Smooth muscle cell (in vitro differentiated cells): ENCODE results near the gene CACNA1B. TPM values are rescaled to one million over a fixed set of nuclear protein-coding genes. Genes with fewer than 3 reads are reported as not detected.
"Not testable (repeated sequence)": the region's sequence is repeated elsewhere in the genome, so short reads cannot be mapped to it uniquely, and the experiment has no call there.

ENCODE experiments used
- DNase-seq: peaks from one replicate; lab custom pipeline; 2025; ENCODE audit not compliant: unreplicated experiment; lab: John Stamatoyannopoulos, UW
- H2AFZ ChIP-seq: fragments of 200-600 bp; sonication (generic); 2 replicates; pipeline ENCODE4 v1.6.0; 2016; ENCODE audit warnings: antibody characterized with exemption, low read depth, mild to moderate bottlenecking
- H3F3A ChIP-seq: fragments of 200-600 bp; sonication (generic); 2 replicates; pipeline ENCODE4 v1.6.0; 2017; ENCODE audit warnings: antibody characterized with exemption, low read depth
- H3K27ac ChIP-seq: fragments of 200-600 bp; sonication (generic); 2 replicates; pipeline ENCODE4 v1.5.1; 2016; ENCODE audit warnings: low read depth, mild to moderate bottlenecking
- H3K27me3 ChIP-seq: fragments of 200-600 bp; sonication (generic); 2 replicates; pipeline ENCODE4 v1.6.1; 2016; ENCODE audit warnings: low read depth, mild to moderate bottlenecking
- H3K36me3 ChIP-seq: fragments of 200-600 bp; sonication (generic); 2 replicates; pipeline ENCODE4 v1.5.1; 2016; ENCODE audit warnings: low read depth
- H3K4me1 ChIP-seq: fragments of 200-600 bp; sonication (generic); 2 replicates; pipeline ENCODE4 v1.5.1; 2016; ENCODE audit warnings: low read depth
- H3K4me2 ChIP-seq: fragments of 200-600 bp; sonication (generic); 2 replicates; pipeline ENCODE4 v1.6.0; 2016; ENCODE audit warnings: mild to moderate bottlenecking
- H3K4me3 ChIP-seq: fragments of 200-600 bp; sonication (generic); 2 replicates; pipeline ENCODE4 v1.5.1; 2016; ENCODE audit warnings: mild to moderate bottlenecking
- H3K79me2 ChIP-seq: fragments of 200-600 bp; sonication (generic); 2 replicates; pipeline ENCODE4 v1.6.0; 2016; ENCODE audit warnings: low read depth, mild to moderate bottlenecking
- H3K9ac ChIP-seq: fragments of 200-600 bp; sonication (generic); 2 replicates; pipeline ENCODE4 v1.6.0; 2016; ENCODE audit warnings: low read depth
- H3K9me3 ChIP-seq: fragments of 200-600 bp; sonication (generic); replicated peaks from 2 replicates; pipeline ENCODE4 v1.5.1; 2016; ENCODE audit warnings: low read depth
- H4K20me1 ChIP-seq: fragments of 200-600 bp; sonication (generic); 2 replicates; pipeline ENCODE4 v1.6.0; 2016; ENCODE audit warnings: low read depth
- WGBS: methylation state at CpG from one replicate; pipeline ENCODE4 v1.1.7; 2016; ENCODE audit warnings: low lambda C conversion rate; 5-methylcytosine and 5-hydroxymethylcytosine counted together
- polyA plus RNA-seq: library from polyadenylated mRNA; unstranded; fragments of >200 nt; fragmentation: Nextera tagmentation; extraction: Ambion mirVana; gene quantifications from 2 replicates; pipeline ENCODE4 v1.2.1, GENCODE V29; 2016
- total RNA-seq: library from RNA; depleted of rRNA; stranded (reverse); fragments of >200 nt; gene quantifications from 2 replicates; pipeline ENCODE4 v1.2.3, GENCODE V29; 2014
- TF ChIP-seq, protein P1 (sequence below): fragments of 200-600 bp; sonication (generic); IDR thresholded peaks from 2 replicates; pipeline ENCODE4 v1.5.1; 2017; ENCODE audit warnings: borderline replicate concordance, mild to moderate bottlenecking, antibody characterized with exemption; ENCODE audit not compliant: insufficient read depth, poor library complexity, severe bottlenecking

CACNA1B gene
- total and polyA plus RNA-seq, 2 experiments from 2014 or later = 0.09 to 0.23 TPM

DNA sequence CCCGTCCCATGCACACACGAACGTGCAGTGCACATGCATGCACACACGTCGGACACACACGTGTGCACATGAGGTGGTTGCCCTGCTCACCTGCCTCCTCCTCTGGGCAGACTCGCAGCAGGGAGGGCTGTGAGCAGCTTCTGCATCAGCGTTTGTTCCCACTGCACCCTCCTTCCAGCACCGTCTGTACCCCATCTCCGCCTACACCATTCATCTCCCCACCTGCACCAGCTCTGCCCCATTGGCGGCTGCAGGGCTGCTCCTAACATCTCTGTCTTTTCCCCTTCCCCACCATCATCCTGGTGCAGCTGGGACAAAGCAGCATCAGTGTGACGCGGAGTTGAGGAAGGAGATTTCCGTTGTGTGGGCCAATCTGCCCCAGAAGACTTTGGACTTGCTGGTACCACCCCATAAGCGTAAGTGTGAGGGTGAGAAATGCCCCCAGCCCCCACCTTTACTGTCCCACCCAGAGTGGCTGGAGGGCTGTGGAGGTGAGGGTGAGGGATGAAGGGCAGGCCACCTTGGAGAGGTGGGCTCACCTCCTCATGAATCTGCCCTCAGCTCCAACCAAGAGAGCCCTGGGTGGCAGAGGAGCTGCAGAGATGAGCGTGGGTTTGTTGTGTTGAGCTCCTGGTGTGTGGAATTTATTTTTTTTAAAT is 234.6 kb downstream of the CACNA1B start:
- no peaks in the 10 kb centered on the region for H3K27me3 ChIP-seq
- H3F3A ChIP-seq = no peaks in the 10 kb centered on the region
- H3K4me2 ChIP-seq = no peak overlapping the region
- DNase-seq = no peak
- H2AFZ ChIP-seq = no peak overlapping the region
- H3K36me3 ChIP-seq = no peaks in the 10 kb centered on the region
- H3K9ac ChIP-seq = no peak overlapping the region
- WGBS = 90% methylated on average over 16 of the region's 16 CpGs
- no peak overlapping the region for H3K27ac ChIP-seq
- H3K79me2 ChIP-seq = no peaks in the 10 kb centered on the region
- no peaks in the 10 kb centered on the region for H4K20me1 ChIP-seq
- H3K4me3 ChIP-seq = no peak overlapping the region
- TF ChIP-seq, protein P1, sequence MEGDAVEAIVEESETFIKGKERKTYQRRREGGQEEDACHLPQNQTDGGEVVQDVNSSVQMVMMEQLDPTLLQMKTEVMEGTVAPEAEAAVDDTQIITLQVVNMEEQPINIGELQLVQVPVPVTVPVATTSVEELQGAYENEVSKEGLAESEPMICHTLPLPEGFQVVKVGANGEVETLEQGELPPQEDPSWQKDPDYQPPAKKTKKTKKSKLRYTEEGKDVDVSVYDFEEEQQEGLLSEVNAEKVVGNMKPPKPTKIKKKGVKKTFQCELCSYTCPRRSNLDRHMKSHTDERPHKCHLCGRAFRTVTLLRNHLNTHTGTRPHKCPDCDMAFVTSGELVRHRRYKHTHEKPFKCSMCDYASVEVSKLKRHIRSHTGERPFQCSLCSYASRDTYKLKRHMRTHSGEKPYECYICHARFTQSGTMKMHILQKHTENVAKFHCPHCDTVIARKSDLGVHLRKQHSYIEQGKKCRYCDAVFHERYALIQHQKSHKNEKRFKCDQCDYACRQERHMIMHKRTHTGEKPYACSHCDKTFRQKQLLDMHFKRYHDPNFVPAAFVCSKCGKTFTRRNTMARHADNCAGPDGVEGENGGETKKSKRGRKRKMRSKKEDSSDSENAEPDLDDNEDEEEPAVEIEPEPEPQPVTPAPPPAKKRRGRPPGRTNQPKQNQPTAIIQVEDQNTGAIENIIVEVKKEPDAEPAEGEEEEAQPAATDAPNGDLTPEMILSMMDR = no peak
- H3K4me1 ChIP-seq = no peaks in the 10 kb centered on the region
- no peaks in the 10 kb centered on the region for H3K9me3 ChIP-seq

DNA sequence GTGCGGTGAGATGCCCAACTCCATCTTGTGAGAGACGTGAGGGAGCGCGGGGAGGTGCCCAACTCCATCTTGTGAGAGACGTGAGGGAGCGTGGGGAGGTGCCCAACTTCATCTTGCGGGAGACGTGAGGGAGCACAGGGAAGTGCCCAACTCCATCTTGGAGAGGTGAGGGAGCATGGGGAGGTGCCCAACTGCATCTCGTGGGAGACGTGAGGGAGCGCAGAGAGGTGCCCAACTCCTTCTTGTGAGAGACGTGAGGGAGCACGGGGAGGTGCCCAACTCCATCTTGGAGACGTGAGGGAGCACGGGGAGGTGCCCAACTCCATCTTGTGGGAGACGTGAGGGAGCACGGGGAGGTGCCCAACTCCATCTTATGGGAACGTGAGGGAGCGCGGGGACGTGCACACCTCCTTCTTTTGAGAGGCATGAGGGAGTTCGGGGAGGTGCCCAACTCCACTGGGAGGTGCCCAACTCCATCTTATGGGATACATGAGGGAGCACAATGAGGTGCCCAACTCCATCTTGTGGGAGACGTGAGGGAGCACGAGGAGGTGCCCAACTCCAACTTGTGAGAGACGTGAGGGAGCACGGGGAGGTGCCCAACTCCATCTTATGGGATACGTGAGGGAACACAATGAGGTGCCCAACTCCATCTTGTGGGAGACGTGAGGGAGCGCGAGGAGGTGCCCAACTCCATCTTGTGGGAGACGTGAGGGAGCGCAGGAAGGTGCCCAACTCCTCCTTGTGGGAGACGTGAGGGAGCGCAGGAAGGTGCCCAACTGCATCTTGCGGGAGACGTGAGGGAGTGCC is 235.4 kb downstream of the CACNA1B start:
- no peak overlapping the region for H2AFZ ChIP-seq
- no peaks in the 10 kb centered on the region for H3K36me3 ChIP-seq

DNA sequence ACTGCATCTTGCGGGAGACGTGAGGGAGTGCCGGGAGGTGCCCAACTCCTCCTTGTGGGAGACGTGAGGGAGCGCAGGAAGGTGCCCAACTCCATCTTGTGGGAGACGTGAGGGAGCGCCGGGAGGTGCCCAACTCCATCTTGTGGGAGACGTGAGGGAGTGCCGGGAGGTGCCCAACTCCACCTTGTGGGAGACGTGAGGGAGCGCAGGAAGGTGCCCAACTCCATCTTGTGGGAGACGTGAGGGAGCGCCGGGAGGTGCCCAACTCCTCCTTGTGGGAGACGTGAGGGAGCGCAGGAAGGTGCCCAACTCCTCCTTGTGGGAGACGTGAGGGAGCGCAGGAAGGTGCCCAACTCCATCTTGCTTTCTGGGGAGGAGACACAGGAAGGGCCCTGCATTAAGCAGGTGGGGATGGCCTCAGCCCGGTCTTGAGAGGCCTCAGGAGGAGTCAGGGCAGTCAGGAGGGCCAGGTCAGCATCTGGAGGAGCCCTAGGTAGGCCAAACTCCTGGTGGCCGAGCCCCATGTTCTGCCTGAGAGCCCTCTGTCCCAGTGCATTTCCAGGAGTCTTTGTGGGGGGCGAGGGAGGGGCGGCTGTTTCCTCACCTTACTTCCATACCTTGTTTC is 236.2 kb downstream of the CACNA1B start:
- H3K79me2 ChIP-seq, DNase-seq, H4K20me1 ChIP-seq, H3K9me3 ChIP-seq, H2AFZ ChIP-seq, H3K4me3 ChIP-seq, H3K36me3 ChIP-seq, H3K4me1 ChIP-seq, H3K9ac ChIP-seq, H3K27ac ChIP-seq, H3K27me3 ChIP-seq, H3K4me2 ChIP-seq, H3F3A ChIP-seq: not testable (repeated sequence)
- WGBS = 94% methylated on average over 23 of the region's 23 CpGs

More for the DNA sequence above, 235.4 kb downstream of the CACNA1B start:
- 95% methylated on average over 36 of the region's 36 CpGs for WGBS
- no peaks in the 10 kb centered on the region for H3K9me3 ChIP-seq
- no peaks in the 10 kb centered on the region for H3K4me1 ChIP-seq
- H3K27ac ChIP-seq = no peak overlapping the region
- TF ChIP-seq, protein P1 = no peak
- H3K27me3 ChIP-seq = no peaks in the 10 kb centered on the region
- H4K20me1 ChIP-seq = no peaks in the 10 kb centered on the region
- DNase-seq = no peak
- no peak overlapping the region for H3K4me2 ChIP-seq
- no peaks in the 10 kb centered on the region for H3F3A ChIP-seq
- no peak overlapping the region for H3K9ac ChIP-seq
- H3K79me2 ChIP-seq = no peaks in the 10 kb centered on the region
- no peak overlapping the region for H3K4me3 ChIP-seq

DNA sequence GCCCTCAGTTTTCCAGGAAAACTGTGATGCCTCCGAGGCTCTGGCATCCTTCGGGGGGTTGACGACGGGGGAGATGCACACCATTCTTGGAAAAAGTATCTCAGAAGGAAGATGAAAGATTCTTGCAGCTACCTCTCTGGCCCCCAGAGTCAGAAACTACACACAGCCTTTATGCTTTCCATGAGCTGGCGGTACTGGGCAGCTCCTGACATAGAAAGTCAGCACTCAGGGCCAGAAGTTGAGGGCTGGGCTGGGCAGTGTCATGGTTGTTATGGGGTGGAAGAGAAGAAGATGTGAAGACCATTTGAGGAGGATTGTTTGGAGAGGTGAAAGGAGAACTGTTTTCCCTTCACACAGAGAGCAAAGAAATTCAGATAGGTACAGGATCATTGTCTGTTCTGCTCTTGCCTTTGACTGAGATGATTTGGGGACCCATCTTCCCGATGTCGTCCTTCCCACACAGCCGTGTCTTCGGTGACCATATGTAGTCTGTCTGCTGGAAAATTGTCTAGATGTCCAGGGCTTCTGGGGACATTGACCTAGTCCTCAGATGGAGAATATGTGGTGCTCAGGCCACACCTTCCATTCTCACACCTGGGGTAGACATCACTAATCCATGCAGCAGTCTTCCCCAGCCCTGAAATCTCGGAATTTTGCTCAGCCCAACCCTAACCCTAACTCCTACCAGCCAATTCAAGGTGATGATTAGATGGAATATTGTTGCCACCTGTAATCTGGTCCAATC is 237.1 kb downstream of the CACNA1B start:
- H3K27ac ChIP-seq = no peak overlapping the region
- no peaks in the 10 kb centered on the region for H3K79me2 ChIP-seq
- no peaks in the 10 kb centered on the region for H3K9me3 ChIP-seq
- 80% methylated on average over 10 of the region's 10 CpGs for WGBS
- H2AFZ ChIP-seq = no peak overlapping the region
- H3K27me3 ChIP-seq = no peaks in the 10 kb centered on the region
- H3K4me2 ChIP-seq = no peak overlapping the region
- H3K36me3 ChIP-seq = no peaks in the 10 kb centered on the region
- TF ChIP-seq, protein P1 = no peak
- no peaks in the 10 kb centered on the region for H4K20me1 ChIP-seq
- H3K9ac ChIP-seq = no peak overlapping the region
- H3K4me1 ChIP-seq = no peaks in the 10 kb centered on the region
- no peaks in the 10 kb centered on the region for H3F3A ChIP-seq
- DNase-seq = no peak
- no peak overlapping the region for H3K4me3 ChIP-seq
